HEK293 (cell line): ENCODE data around the gene HRAS.

Experiments used
- GLI2 ChIP-seq: fragments of 450-650 bp; formaldehyde crosslinking; IDR thresholded peaks from 2 replicates; pipeline ENCODE4; 2017; ENCODE audit warnings: missing biosample characterization, missing genetic modification characterization, low read depth, borderline replicate concordance
- MYNN ChIP-seq: fragments of 450-650 bp; formaldehyde crosslinking; IDR thresholded peaks from 2 replicates; pipeline ENCODE4 v1.5.1; 2016; ENCODE audit warnings: missing biosample characterization, missing genetic modification characterization, borderline replicate concordance
- PRDM10 ChIP-seq: fragments of 450-650 bp; formaldehyde crosslinking; IDR thresholded peaks from 2 replicates; pipeline ENCODE4 v1.5.1; 2016; ENCODE audit warnings: missing biosample characterization, missing genetic modification characterization
- SCRT2 ChIP-seq: fragments of 450-650 bp; formaldehyde crosslinking; IDR thresholded peaks from 2 replicates; pipeline ENCODE4 v1.5.1; 2016; ENCODE audit warnings: missing biosample characterization, missing genetic modification characterization
- SETDB1 ChIP-seq: IDR thresholded peaks from one replicate; pipeline ENCODE4 v1.6.1; 2017; ENCODE audit warnings: mild to moderate bottlenecking, low read length, moderate library complexity, mixed read lengths; ENCODE audit not compliant: insufficient read length
- TCF7L2 ChIP-seq: IDR thresholded peaks from 2 replicates; pipeline ENCODE4 v1.6.1; 2011; ENCODE audit warnings: low read depth, mild to moderate bottlenecking, inconsistent platforms, low read length, moderate library complexity, borderline replicate concordance
- ZBTB11 ChIP-seq: fragments of 450-650 bp; formaldehyde crosslinking; conservative IDR thresholded peaks from 2 replicates; pipeline ENCODE4 v1.5.1; 2016; ENCODE audit warnings: low read depth, missing biosample characterization, missing genetic modification characterization
- ZBTB20 ChIP-seq: fragments of 450-650 bp; formaldehyde crosslinking; IDR thresholded peaks from 2 replicates; pipeline ENCODE4 v1.5.1; 2016; ENCODE audit warnings: missing biosample characterization, missing genetic modification characterization
- ZBTB44 ChIP-seq: fragments of 450-650 bp; IDR thresholded peaks from 2 replicates; pipeline ENCODE4 v1.5.1; 2018; ENCODE audit warnings: missing biosample characterization, mild to moderate bottlenecking, missing genetic modification characterization
- ZBTB48 ChIP-seq: fragments of 450-650 bp; formaldehyde crosslinking; IDR thresholded peaks from 2 replicates; pipeline ENCODE4 v1.5.1; 2016; ENCODE audit warnings: missing biosample characterization, missing genetic modification characterization
- ZFP37 ChIP-seq: fragments of 450-650 bp; formaldehyde crosslinking; IDR thresholded peaks from 2 replicates; pipeline ENCODE4 v1.5.1; 2016; ENCODE audit warnings: missing biosample characterization, missing genetic modification characterization
- ZIC2 ChIP-seq: fragments of 450-650 bp; formaldehyde crosslinking; IDR thresholded peaks from 2 replicates; pipeline ENCODE4 v1.5.1; 2016; ENCODE audit warnings: missing biosample characterization, missing genetic modification characterization
- ZNF223 ChIP-seq: fragments of 450-650 bp; formaldehyde crosslinking; IDR thresholded peaks from 2 replicates; pipeline ENCODE4 v1.5.1; 2016; ENCODE audit warnings: missing biosample characterization, missing genetic modification characterization
- ZNF274 ChIP-seq, 2 experiments: fragments of 200-500 bp in 1 of 2; fragments of 450-650 bp in 1 of 2; sonication (Bioruptor generic) in 1 of 2; formaldehyde crosslinking in 1 of 2; IDR thresholded peaks; 2 replicates each; pipeline versions ENCODE4 v1.5.1 to v1.6.1; 2014 to 2016; ENCODE audit warnings: borderline replicate concordance in 1 of 2, inconsistent platforms in 1 of 2, low read length in 1 of 2, missing biosample characterization in 1 of 2, missing genetic modification characterization in 1 of 2
- ZNF416 ChIP-seq: fragments of 450-650 bp; formaldehyde crosslinking; IDR thresholded peaks from 2 replicates; pipeline ENCODE4 v1.5.1; 2016; ENCODE audit warnings: missing biosample characterization, missing genetic modification characterization
- ZNF501 ChIP-seq: fragments of 450-650 bp; formaldehyde crosslinking; IDR thresholded peaks from 2 replicates; pipeline ENCODE4 v1.5.1; 2016; ENCODE audit warnings: missing biosample characterization, missing genetic modification characterization
- ZNF521 ChIP-seq: fragments of 450-650 bp; formaldehyde crosslinking; IDR thresholded peaks from 2 replicates; pipeline ENCODE4 v1.5.1; 2017; ENCODE audit warnings: missing biosample characterization, mild to moderate bottlenecking, missing genetic modification characterization
- ZNF558 ChIP-seq: fragments of 450-650 bp; formaldehyde crosslinking; IDR thresholded peaks from 2 replicates; pipeline ENCODE4 v1.5.1; 2016; ENCODE audit warnings: missing biosample characterization, missing genetic modification characterization
- ZNF600 ChIP-seq: fragments of 450-650 bp; formaldehyde crosslinking; IDR thresholded peaks from 2 replicates; pipeline ENCODE4 v1.5.1; 2016; ENCODE audit warnings: missing biosample characterization, missing genetic modification characterization
- ZNF610 ChIP-seq: fragments of 450-650 bp; formaldehyde crosslinking; IDR thresholded peaks from 2 replicates; pipeline ENCODE4 v1.5.1; 2016; ENCODE audit warnings: missing biosample characterization, missing genetic modification characterization, borderline replicate concordance
- ZNF629 ChIP-seq: fragments of 450-650 bp; formaldehyde crosslinking; IDR thresholded peaks from 2 replicates; pipeline ENCODE4 v1.5.1; 2017; ENCODE audit warnings: missing biosample characterization, missing genetic modification characterization
- ZNF658 ChIP-seq: fragments of 450-650 bp; formaldehyde crosslinking; IDR thresholded peaks from 2 replicates; pipeline ENCODE4; 2016; ENCODE audit warnings: missing biosample characterization, missing genetic modification characterization
- ZNF677 ChIP-seq: fragments of 450-650 bp; IDR thresholded peaks from 2 replicates; pipeline ENCODE4 v1.5.0; 2018; ENCODE audit warnings: missing biosample characterization, mild to moderate bottlenecking, missing genetic modification characterization, moderate library complexity
- ZNF776 ChIP-seq: fragments of 450-650 bp; formaldehyde crosslinking; IDR thresholded peaks from 2 replicates; pipeline ENCODE4 v1.5.0; 2017; ENCODE audit warnings: missing biosample characterization, missing genetic modification characterization, borderline replicate concordance
- ZNF791 ChIP-seq: fragments of 450-650 bp; formaldehyde crosslinking; IDR thresholded peaks from 2 replicates; pipeline ENCODE4 v1.5.1; 2016; ENCODE audit warnings: missing biosample characterization, missing genetic modification characterization
- ZSCAN30 ChIP-seq: fragments of 450-650 bp; IDR thresholded peaks from 2 replicates; pipeline ENCODE4 v1.5.1; 2018; ENCODE audit warnings: missing biosample characterization, mild to moderate bottlenecking, missing genetic modification characterization, moderate library complexity
- ZSCAN5A ChIP-seq: fragments of 450-650 bp; formaldehyde crosslinking; IDR thresholded peaks from 2 replicates; pipeline ENCODE4 v1.5.1; 2016; ENCODE audit warnings: missing biosample characterization, missing genetic modification characterization
- TF ChIP-seq, protein P1 (sequence below): fragments of 450-650 bp; IDR thresholded peaks from 2 replicates; pipeline ENCODE4 v1.5.1; 2018; ENCODE audit warnings: missing biosample characterization, missing genetic modification characterization

HRAS gene

GRCh38 chr11:518463-519202 is 16.7 kb downstream of the HRAS start (continued):
- TF ChIP-seq ZNF521 (tag by site-specific recombination): no peak
- TF ChIP-seq ZNF791 (tag by site-specific recombination): no peak
- TF ChIP-seq ZNF416 (tag by site-specific recombination): no peak
- TF ChIP-seq ZSCAN5A (tag by site-specific recombination): no peak
- TF ChIP-seq ZBTB20 (tag by site-specific recombination): peak; percentile 80
- TF ChIP-seq ZNF501 (tag by site-specific recombination): no peak
- TF ChIP-seq ZBTB11 (tag by site-specific recombination): peak; percentile 48; the same call in 1 of the 2 replicates
- 0 out of 2 replicates have a peak, but pooled peaks have one; percentile 14 for TF ChIP-seq PRDM10 (tag by site-specific recombination)
- TF ChIP-seq ZNF558: no peak
- no peak for TF ChIP-seq ZNF274 (IDR thresholded peaks at IDR 0.05; ENCODE audit: low read length)
- TF ChIP-seq ZNF274 (tag by site-specific recombination; IDR thresholded peaks at IDR 0.05; ENCODE audit: borderline replicate concordance): no peak
- TF ChIP-seq TCF7L2: no peak
- TF ChIP-seq SETDB1: no peak
- peak; percentile 43 for TF ChIP-seq ZIC2
- TF ChIP-seq ZFP37: no peak
- peak; percentile 58; the same call in 1 of the 2 replicates for TF ChIP-seq ZBTB44
- 0 out of 2 replicates have a peak, but pooled peaks have one; percentile 22 for TF ChIP-seq ZNF677 (tag by site-specific recombination)
- no peak for TF ChIP-seq ZNF610
- TF ChIP-seq, protein P1, sequence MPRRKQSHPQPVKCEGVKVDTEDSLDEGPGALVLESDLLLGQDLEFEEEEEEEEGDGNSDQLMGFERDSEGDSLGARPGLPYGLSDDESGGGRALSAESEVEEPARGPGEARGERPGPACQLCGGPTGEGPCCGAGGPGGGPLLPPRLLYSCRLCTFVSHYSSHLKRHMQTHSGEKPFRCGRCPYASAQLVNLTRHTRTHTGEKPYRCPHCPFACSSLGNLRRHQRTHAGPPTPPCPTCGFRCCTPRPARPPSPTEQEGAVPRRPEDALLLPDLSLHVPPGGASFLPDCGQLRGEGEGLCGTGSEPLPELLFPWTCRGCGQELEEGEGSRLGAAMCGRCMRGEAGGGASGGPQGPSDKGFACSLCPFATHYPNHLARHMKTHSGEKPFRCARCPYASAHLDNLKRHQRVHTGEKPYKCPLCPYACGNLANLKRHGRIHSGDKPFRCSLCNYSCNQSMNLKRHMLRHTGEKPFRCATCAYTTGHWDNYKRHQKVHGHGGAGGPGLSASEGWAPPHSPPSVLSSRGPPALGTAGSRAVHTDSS (tag by site-specific recombination): no peak
- TF ChIP-seq ZNF776 (tag by site-specific recombination): no peak
- no peak for TF ChIP-seq ZNF223
- TF ChIP-seq ZSCAN30 (tag by site-specific recombination): peak; percentile 94
- no peak for TF ChIP-seq ZNF658 (tag by site-specific recombination)
- TF ChIP-seq ZNF600 (tag by site-specific recombination): peak; percentile 82
- no peak for TF ChIP-seq MYNN (tag by site-specific recombination)
- no peak for TF ChIP-seq ZBTB48
- TF ChIP-seq ZNF629 (tag by site-specific recombination): 0 out of 2 replicates have a peak, but pooled peaks have one; percentile 26
- 0 out of 2 replicates have a peak, but pooled peaks have one; percentile 26 for TF ChIP-seq SCRT2 (tag by site-specific recombination)
- no peak for TF ChIP-seq GLI2 (tag by site-specific recombination)
